AG09309 (cell line): ENCODE data around the gene ZNF687.

Source experiments
- DNase-seq: peaks from one replicate; pipeline ENCODE4 v3.0.0-alpha.2; 2010; ENCODE audit warnings: low read depth
- H3K4me3 ChIP-seq: 2 replicates; pipeline ENCODE4 v1.5.1; 2011; ENCODE audit warnings: mild to moderate bottlenecking, low read depth, low read length, moderate library complexity; ENCODE audit not compliant: control insufficient read depth
- CTCF ChIP-seq: IDR thresholded peaks from 2 replicates; pipeline ENCODE4 v1.5.1; 2011; ENCODE audit warnings: mild to moderate bottlenecking, low read depth, low read length, inconsistent platforms; ENCODE audit not compliant: insufficient read depth, control insufficient read depth; ENCODE audit errors: missing control alignments

ZNF687 gene

GRCh38 chr1:151289080-151289935 lies 7.2 kb downstream of the ZNF687 start:
- DNase-seq: no peak
- no peak for TF ChIP-seq CTCF
- no peak overlapping the region for H3K4me3 ChIP-seq

- H3K4me3 ChIP-seq: no peak overlapping the region
- no peak for TF ChIP-seq CTCF
- DNase-seq: no peak
These were observed 8.1 kb downstream of the ZNF687 start for GRCh38 chr1:151289991-151290708.

GRCh38 chr1:151290709-151291303 lies 8.7 kb downstream of the ZNF687 start:
- TF ChIP-seq CTCF: no peak
- DNase-seq: no peak

GRCh38 chr1:151292207-151293030 lies 10.3 kb downstream of the ZNF687 start:
- DNase-seq: no peak
- TF ChIP-seq CTCF: peak; percentile 6
- no peak overlapping the region for H3K4me3 ChIP-seq

More at GRCh38 chr1:151290709-151291303, 8.7 kb downstream of the ZNF687 start:
- no peak overlapping the region for H3K4me3 ChIP-seq

GRCh38 chr1:151293093-151293492 lies 11.0 kb downstream of the ZNF687 start:
- DNase-seq: no peak
- no peak overlapping the region for H3K4me3 ChIP-seq
- no peak for TF ChIP-seq CTCF
